PC-9 (cell line): ENCODE measurements around the gene CEP57.

Experiments
- EZH2 ChIP-seq: fragments of 200-600 bp; sonication (generic); IDR thresholded peaks from 2 replicates; pipeline ENCODE4 v1.8.0; 2017; ENCODE audit warnings: antibody characterized with exemption, low read depth
- TF ChIP-seq, protein P1 (sequence below): fragments of 200-600 bp; sonication (generic); conservative IDR thresholded peaks from 2 replicates; pipeline ENCODE4 v1.6.1; 2017; ENCODE audit warnings: mixed run types, antibody characterized with exemption, mild to moderate bottlenecking, moderate library complexity

DNA sequence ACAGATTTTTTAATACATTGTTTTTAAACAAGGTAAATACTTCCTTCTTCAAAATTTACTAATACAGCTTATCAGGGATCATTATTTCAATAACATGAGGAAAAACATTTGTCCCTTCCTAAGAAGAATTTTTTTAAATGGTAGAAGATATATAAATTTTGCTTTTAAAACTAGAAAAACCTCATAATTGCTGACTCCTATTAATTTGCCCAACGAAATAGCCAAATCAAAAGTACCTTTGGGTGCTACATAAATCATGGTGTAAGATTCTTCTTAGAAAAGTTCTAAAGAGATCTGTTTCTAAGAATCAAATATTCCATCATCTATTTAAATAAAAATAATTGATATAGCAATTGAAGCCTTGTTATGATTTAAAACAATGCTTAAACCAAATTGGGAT lies 54.9 kb downstream of the CEP57 start:
- TF ChIP-seq, protein P1, sequence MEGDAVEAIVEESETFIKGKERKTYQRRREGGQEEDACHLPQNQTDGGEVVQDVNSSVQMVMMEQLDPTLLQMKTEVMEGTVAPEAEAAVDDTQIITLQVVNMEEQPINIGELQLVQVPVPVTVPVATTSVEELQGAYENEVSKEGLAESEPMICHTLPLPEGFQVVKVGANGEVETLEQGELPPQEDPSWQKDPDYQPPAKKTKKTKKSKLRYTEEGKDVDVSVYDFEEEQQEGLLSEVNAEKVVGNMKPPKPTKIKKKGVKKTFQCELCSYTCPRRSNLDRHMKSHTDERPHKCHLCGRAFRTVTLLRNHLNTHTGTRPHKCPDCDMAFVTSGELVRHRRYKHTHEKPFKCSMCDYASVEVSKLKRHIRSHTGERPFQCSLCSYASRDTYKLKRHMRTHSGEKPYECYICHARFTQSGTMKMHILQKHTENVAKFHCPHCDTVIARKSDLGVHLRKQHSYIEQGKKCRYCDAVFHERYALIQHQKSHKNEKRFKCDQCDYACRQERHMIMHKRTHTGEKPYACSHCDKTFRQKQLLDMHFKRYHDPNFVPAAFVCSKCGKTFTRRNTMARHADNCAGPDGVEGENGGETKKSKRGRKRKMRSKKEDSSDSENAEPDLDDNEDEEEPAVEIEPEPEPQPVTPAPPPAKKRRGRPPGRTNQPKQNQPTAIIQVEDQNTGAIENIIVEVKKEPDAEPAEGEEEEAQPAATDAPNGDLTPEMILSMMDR = no peak
- no peak for TF ChIP-seq EZH2
